Ishikawa (cell line): ENCODE data around the gene KRT85.

Experiments used
- CEBPB ChIP-seq: IDR thresholded peaks from 2 replicates; pipeline ENCODE4 v1.6.1; 2012
- EGR1 ChIP-seq: IDR thresholded peaks from 2 replicates; pipeline ENCODE4 v1.6.1; 2012
- FOXM1 ChIP-seq: IDR thresholded peaks from 2 replicates; pipeline ENCODE4 v1.6.1; 2012; ENCODE audit warnings: low read depth, borderline replicate concordance
- NFIC ChIP-seq: IDR thresholded peaks from 2 replicates; pipeline ENCODE4 v1.6.1; 2012
- RAD21 ChIP-seq: IDR thresholded peaks from 2 replicates; pipeline ENCODE4 v1.6.1; 2012; ENCODE audit warnings: low read depth
- TAF1 ChIP-seq: IDR thresholded peaks from 2 replicates; pipeline ENCODE4 v1.6.1; 2012; ENCODE audit warnings: low read depth, mild to moderate bottlenecking
- TCF12 ChIP-seq: IDR thresholded peaks from 2 replicates; pipeline ENCODE4 v1.6.1; 2012; ENCODE audit warnings: low read depth
- TEAD4 ChIP-seq: IDR thresholded peaks from 2 replicates; pipeline ENCODE4 v1.6.1; 2012
- YY1 ChIP-seq: IDR thresholded peaks from 2 replicates; pipeline ENCODE4 v1.6.1; 2012; ENCODE audit warnings: low read depth
- ZBTB7A ChIP-seq: IDR thresholded peaks from 2 replicates; pipeline ENCODE4 v1.6.1; 2012; ENCODE audit warnings: low read depth
- TF ChIP-seq, protein P1 (sequence below): IDR thresholded peaks from 2 replicates; pipeline ENCODE4 v1.6.1; 2012; ENCODE audit warnings: low read depth, mild to moderate bottlenecking
- TF ChIP-seq, protein P2 (sequence below): IDR thresholded peaks from 2 replicates; pipeline ENCODE4 v1.6.1; 2012
- TF ChIP-seq, protein P3 (sequence below): IDR thresholded peaks from 2 replicates; pipeline ENCODE4 v1.6.1; 2012

KRT85 gene

DNA sequence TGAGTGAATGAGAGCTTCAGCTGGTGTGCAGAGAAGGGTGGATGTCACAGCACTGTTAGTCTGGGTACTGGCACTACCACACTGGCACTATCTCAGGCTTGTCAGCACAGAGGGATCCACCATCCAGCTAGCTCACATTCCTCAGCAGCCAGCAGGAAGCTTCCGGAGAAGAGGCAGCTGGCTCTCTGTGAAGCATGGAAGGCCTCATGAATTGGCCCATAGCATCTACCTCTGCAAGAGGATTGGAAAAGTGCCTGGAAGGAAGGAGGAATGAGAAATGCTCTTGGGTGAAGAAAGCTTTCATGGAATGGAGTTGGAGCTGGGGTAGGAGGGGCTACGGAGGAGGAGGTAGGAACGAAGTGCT is 56.0 kb downstream of the KRT85 start:
- no peak for TF ChIP-seq CEBPB
- no peak for TF ChIP-seq EGR1

DNA sequence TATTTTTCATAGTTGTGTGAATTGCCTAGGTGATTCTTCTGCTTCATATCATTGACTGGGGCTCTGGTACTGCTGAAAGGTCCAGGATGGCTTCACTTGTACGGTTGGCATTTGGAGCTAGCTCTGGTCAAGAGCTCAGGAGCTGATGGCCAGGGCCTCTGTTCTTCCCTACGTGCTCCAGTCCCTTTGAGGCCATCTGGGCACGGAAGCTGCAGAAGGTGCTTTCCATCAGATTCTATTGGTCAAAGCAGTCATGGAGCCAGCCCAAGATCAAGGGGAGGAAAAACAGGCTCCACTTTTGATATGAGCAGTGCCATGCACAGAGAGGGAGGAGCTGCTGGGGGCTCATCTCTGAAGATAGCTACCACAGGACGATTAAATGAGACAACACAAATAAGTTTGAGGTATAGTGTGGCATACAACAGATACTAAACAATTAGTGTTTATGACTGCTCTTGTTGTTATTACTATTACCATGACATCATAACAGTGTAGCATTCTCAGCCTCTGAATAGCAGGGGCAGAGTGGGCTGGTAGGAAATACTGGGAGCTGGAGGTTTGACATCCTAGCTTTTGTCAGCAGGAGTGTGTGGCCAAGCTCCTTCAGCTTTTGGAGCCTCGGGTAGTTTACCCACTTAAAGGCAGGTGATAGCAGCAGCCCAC is 56.5 kb downstream of the KRT85 start:
- TF ChIP-seq TCF12 (no peak), EGR1 (no peak), TEAD4 (no peak), RAD21 (no peak), YY1 (no peak), NFIC (no peak), TAF1 (no peak), FOXM1 (no peak), ZBTB7A (no peak)
- TF ChIP-seq, protein P1, sequence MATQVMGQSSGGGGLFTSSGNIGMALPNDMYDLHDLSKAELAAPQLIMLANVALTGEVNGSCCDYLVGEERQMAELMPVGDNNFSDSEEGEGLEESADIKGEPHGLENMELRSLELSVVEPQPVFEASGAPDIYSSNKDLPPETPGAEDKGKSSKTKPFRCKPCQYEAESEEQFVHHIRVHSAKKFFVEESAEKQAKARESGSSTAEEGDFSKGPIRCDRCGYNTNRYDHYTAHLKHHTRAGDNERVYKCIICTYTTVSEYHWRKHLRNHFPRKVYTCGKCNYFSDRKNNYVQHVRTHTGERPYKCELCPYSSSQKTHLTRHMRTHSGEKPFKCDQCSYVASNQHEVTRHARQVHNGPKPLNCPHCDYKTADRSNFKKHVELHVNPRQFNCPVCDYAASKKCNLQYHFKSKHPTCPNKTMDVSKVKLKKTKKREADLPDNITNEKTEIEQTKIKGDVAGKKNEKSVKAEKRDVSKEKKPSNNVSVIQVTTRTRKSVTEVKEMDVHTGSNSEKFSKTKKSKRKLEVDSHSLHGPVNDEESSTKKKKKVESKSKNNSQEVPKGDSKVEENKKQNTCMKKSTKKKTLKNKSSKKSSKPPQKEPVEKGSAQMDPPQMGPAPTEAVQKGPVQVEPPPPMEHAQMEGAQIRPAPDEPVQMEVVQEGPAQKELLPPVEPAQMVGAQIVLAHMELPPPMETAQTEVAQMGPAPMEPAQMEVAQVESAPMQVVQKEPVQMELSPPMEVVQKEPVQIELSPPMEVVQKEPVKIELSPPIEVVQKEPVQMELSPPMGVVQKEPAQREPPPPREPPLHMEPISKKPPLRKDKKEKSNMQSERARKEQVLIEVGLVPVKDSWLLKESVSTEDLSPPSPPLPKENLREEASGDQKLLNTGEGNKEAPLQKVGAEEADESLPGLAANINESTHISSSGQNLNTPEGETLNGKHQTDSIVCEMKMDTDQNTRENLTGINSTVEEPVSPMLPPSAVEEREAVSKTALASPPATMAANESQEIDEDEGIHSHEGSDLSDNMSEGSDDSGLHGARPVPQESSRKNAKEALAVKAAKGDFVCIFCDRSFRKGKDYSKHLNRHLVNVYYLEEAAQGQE: no peak
- TF ChIP-seq, protein P2, sequence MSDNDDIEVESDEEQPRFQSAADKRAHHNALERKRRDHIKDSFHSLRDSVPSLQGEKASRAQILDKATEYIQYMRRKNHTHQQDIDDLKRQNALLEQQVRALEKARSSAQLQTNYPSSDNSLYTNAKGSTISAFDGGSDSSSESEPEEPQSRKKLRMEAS: no peak
- TF ChIP-seq, protein P3, sequence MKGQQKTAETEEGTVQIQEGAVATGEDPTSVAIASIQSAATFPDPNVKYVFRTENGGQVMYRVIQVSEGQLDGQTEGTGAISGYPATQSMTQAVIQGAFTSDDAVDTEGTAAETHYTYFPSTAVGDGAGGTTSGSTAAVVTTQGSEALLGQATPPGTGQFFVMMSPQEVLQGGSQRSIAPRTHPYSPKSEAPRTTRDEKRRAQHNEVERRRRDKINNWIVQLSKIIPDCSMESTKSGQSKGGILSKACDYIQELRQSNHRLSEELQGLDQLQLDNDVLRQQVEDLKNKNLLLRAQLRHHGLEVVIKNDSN: no peak
